ENCODE data around the gene MYO5B.

The MYO5B gene

GRCh38 chr18:50218432-50219197 lies 23.7 kb upstream of the MYO5B start:
- Histone ChIP-seq H3K36me3 (no peaks in the 10 kb centered on the region), H3K4me3 (ENCODE audit: low read depth, low read length) (no peak overlapping the region), H3K27ac (no peak overlapping the region), H3K27me3 (ENCODE audit: insufficient read depth, low read depth, severe bottlenecking) (no peaks in the 10 kb centered on the region), H3K9me3 (ENCODE audit: severe bottlenecking) (peaks cover 31% of the 10 kb centered on the region)
- DNase-seq: peak; percentile 79
- peak; percentile 84 for TF ChIP-seq CTCF (IDR thresholded peaks at IDR 0.05; ENCODE audit: low read depth, low read length)

- TF ChIP-seq CTCF (IDR thresholded peaks at IDR 0.05; ENCODE audit: low read depth, low read length): no peak
- Histone ChIP-seq H3K27ac (no peak overlapping the region), H3K27me3 (ENCODE audit: insufficient read depth, low read depth, severe bottlenecking) (no peaks in the 10 kb centered on the region), H3K9me3 (ENCODE audit: severe bottlenecking) (no peaks in the 10 kb centered on the region), H3K4me3 (ENCODE audit: low read depth, low read length) (no peak overlapping the region), H3K36me3 (no peaks in the 10 kb centered on the region)
- no peak for DNase-seq
Measured at GRCh38 chr18:50209311-50209710, 14.4 kb upstream of the MYO5B start.

GRCh38 chr18:50207722-50208121 lies 12.8 kb upstream of the MYO5B start:
- no peaks in the 10 kb centered on the region for H3K36me3 ChIP-seq
- no peak overlapping the region for H3K4me3 ChIP-seq (ENCODE audit: low read depth, low read length)
- no peaks in the 10 kb centered on the region for H3K9me3 ChIP-seq (ENCODE audit: severe bottlenecking)
- no peak for TF ChIP-seq CTCF (IDR thresholded peaks at IDR 0.05; ENCODE audit: low read depth, low read length)
- no peaks in the 10 kb centered on the region for H3K27me3 ChIP-seq (ENCODE audit: insufficient read depth, low read depth, severe bottlenecking)
- H3K27ac ChIP-seq: no peak overlapping the region
- DNase-seq: no peak

- no peaks in the 10 kb centered on the region for H3K9me3 ChIP-seq (ENCODE audit: severe bottlenecking)
- TF ChIP-seq CTCF (IDR thresholded peaks at IDR 0.05; ENCODE audit: low read depth, low read length): peak; percentile 85
- H3K27ac ChIP-seq: no peak overlapping the region
- no peaks in the 10 kb centered on the region for H3K27me3 ChIP-seq (ENCODE audit: insufficient read depth, low read depth, severe bottlenecking)
- DNase-seq: peak; percentile 85
- H3K4me3 ChIP-seq (ENCODE audit: low read depth, low read length): peak overlapping the region; percentile 27
- H3K36me3 ChIP-seq: no peaks in the 10 kb centered on the region
Measured at GRCh38 chr18:50203801-50204604, 9.1 kb upstream of the MYO5B start.

GRCh38 chr18:50201476-50202018 lies 6.6 kb upstream of the MYO5B start:
- DNase-seq: no peak
- Histone ChIP-seq H3K27me3 (ENCODE audit: insufficient read depth, low read depth, severe bottlenecking) (peaks cover 1% of the 10 kb centered on the region), H3K27ac (no peak overlapping the region), H3K9me3 (ENCODE audit: severe bottlenecking) (no peaks in the 10 kb centered on the region), H3K36me3 (no peaks in the 10 kb centered on the region), H3K4me3 (ENCODE audit: low read depth, low read length) (no peak overlapping the region)
- TF ChIP-seq CTCF (IDR thresholded peaks at IDR 0.05; ENCODE audit: low read depth, low read length): no peak
